T47D (cell line): ENCODE results near the gene FGD6.
A peak's percentile ranks its signal among the peaks of the same experiment; 100 is the strongest.
"Not testable (repeated sequence)": the region's sequence is repeated elsewhere in the genome, so short reads cannot be mapped to it uniquely, and the experiment has no call there.

ENCODE experiments used
- DNase-seq, 2 experiments: peaks; one replicate each; pipeline versions ENCODE4 v3.0.0 to v3.0.0-alpha.2; 2011 to 2012; ENCODE audit warnings: low read depth in 1 of 2, low spot score in 1 of 2
- JUND ChIP-seq: IDR thresholded peaks from 2 replicates; pipeline ENCODE4 v1.6.1; 2012; ENCODE audit warnings: low read depth
- in situ Hi-C: cut with HindIII; loops from 2 replicates; pipeline ENCODE4 v1.10.0; 2016; ENCODE audit warnings: low sequenced_read_pairs, low pct_unique_long_range_greater_than_20kb

The FGD6 gene

GRCh38 chr12:95208678-95209077, 8.6 kb downstream of the FGD6 start:
- TF ChIP-seq JUND, result no peak
- in situ Hi-C loops, result no loop called here

DNA sequence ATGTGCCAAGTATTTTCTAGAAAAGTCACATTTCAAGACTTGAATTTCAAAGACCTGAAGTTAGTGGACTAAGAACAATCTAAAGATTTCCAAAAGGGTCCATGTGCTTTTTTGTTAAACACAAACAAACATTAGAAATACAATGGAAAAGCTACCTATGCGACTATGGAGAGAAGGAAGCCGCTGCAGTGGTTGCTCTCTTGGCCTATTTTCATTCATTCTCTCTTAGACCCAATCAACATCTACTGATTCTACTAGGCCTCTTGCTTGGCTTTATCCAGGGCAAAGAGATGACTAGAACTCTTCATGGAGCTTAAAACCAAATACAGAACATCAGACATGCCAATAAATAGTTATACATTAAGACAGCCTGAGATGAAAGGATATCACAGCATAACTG, 9.9 kb downstream of the FGD6 start:
- in situ Hi-C loops, result no loop called here
- no peak for TF ChIP-seq JUND

More at GRCh38 chr12:95208678-95209077, 8.6 kb downstream of the FGD6 start:
- no peak for DNase-seq

GRCh38 chr12:95206916-95207315, 10.4 kb downstream of the FGD6 start:
- no peak for DNase-seq
- in situ Hi-C loops, result no loop called here

More for the DNA sequence above, 9.9 kb downstream of the FGD6 start:
- no peak for DNase-seq

DNA sequence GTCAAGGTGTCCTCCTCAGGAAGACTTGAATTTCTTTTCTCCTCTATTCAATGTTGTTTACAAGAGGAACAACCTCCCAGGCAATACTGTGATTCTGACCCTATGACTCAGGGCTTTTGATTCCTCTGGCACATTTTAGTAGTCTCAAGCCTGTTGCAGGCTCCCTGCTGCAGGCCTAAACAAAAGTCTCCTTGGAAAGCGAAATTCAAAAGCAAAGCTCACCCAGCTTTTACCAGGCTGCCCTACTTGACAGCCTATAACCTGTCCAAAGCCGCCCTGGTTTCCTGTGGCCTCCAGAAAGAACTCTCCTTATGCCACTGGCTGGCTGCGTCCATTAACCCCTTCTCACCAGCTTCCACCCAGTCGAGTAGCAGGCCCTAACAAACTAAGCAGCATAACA, 11.6 kb downstream of the FGD6 start:
- DNase-seq, result no peak
- in situ Hi-C loops, result no loop called here
- no peak for TF ChIP-seq JUND

More at GRCh38 chr12:95206916-95207315, 10.4 kb downstream of the FGD6 start:
- TF ChIP-seq JUND, result no peak

DNA sequence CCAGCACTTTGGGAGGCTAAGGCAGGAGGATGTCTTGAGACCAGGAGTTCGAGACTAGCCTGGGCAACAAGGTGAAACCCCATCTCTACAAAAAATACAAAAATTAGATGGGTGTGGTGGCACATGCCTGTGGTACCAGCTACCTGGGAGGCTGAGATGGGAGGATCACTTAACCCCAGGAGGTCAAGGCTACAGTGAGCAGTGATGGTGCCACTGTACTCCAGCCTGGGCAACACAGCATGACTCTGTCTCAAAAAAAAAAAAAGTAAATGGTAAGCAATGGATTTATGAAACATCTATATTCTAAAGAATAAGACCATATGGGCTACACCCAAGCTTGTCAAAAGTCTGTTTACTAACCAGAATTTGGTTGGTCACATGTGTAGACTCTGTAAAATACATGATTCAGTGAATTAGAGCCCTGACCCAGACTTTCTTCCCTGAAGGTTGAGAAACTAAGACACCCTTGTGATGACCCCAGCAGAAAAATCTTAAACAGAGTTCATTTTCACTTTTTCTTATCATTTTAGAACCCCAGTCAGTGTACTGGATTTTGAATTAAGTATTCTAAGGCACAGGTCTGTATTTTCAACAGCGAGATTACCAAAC, 12.1 kb downstream of the FGD6 start:
- in situ Hi-C loops, result no loop called here
- no peak for TF ChIP-seq JUND

DNA sequence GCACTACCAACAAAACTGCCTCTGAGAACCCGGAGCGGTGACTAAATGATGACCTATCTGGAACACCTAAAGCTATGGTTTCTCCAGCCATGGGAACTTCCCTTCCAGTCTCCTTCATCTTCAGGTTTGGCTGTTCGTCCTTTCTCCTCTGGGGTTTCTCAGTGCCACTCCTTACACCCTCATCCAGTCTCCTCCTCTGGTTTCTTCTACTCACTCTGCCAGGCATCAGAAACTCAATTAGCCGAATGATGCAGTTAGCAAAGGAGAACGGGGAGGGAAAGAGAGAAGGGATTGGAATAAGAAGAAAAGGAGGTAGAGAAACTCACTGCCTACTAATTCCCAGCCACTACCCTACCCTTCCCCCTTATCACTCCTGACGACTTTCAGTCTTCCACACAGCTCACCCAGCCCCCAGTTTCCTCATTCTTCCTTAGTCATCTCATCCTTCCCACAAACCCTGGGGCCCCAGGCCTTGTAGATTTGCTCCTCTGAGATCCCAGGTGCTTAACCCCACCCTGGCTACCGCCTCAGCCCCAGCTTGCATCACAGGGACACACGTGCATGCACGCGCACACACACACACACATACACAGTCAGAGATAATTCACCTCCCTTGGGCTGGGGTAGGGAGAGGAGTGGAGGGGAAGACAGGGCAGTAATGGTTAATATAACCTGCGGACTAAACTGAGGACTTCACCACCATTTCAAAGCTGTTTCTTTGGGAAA, 13.0 kb downstream of the FGD6 start:
- in situ Hi-C loops, result no loop called here
- TF ChIP-seq JUND, result no peak
- DNase-seq, result peak in 1 of 2 experiments; percentile 59

More for the DNA sequence above, 12.1 kb downstream of the FGD6 start:
- DNase-seq, result no peak

DNA sequence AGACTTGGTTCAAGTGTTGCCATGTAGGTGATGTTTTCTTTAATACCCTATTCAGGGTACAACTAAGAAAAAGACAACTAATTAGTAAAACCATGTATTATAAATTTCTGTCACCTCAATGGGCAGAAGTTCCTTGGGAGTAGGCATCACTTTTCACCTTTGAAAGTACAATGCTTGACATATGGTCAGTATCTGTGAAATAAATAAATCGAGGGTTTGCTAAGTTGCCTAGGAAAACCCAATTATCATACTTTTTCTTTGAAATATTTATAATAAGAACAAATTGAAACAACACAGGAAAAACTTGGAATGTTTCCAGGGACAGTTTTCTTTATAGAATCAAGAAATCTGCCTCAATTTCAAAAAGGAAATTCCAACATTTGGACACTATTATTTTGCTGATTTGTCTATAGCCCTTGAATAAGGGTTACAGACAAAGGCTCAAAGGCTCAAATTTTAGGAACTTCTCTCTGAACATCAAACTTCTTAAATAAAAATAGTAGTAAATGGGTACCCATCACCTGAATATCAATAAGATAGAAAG, 13.7 kb downstream of the FGD6 start:
- DNase-seq, result no peak
- in situ Hi-C loops, result no loop called here
- no peak for TF ChIP-seq JUND

DNA sequence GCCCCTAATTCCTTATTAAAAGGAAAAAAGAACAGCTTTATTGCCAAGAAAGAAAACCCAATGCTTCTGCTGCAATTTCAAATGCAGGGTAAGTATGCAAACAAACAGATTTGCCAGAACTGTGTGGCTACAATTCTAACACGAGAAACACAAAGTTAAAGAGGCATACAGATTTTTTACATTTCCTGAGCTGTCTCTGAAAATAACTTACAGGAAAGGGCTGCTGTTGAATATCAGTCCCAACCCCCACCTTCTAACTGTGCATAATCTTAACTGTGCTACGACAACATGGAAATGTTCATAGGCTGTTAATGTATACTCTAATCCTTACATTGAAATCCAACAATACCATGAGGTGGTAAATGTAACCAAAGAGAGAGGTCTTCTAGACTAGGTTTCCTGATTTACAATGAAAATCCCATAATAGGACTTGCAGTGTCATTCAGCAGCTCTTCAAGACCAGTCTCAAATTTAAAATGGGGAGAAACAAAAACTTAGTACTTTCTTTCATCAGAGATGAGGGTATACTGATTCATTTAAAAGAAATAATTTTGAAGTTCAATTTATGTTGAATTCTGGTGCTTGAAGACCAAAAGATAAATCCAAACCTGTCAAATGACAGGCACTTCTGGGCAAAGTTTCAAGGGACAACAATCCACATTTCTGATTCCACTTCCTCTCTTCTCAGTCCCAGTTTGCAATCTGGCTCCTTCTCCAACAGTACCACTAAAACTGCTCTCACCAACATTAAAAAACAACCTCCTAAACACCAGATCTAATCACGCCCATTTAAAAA, 14.4 kb downstream of the FGD6 start:
- in situ Hi-C loops, result no loop called here
- no peak for TF ChIP-seq JUND
- no peak for DNase-seq

DNA sequence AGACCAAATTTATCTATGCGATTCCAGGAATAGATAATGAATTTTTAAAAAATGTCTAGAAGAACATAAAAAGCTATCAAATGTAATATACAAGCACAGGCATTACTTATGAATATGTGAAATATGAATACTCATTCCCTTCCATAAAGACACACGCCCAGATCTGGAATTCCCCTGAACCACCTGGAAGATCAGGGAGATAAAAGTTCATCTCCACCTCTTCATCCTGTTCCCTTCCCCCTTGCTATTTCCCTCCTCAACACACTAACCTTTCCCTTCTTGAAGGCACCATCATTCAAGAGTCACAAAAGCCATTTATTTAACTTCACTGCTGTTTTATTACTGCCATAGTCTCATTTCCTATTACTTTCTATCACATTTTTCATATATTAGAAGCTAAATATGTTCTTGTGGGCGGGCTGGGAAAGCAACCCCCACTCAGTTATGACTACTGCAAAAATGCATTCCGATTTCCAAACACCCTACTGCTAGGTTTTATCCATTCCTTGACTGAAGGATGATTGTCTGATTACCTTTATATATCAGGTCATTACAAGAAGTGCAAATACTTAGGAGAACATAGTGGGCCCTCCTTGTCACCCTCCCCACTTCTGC, 16.1 kb downstream of the FGD6 start:
- in situ Hi-C loops, result no loop called here
- DNase-seq, result no peak
- no peak for TF ChIP-seq JUND

DNA sequence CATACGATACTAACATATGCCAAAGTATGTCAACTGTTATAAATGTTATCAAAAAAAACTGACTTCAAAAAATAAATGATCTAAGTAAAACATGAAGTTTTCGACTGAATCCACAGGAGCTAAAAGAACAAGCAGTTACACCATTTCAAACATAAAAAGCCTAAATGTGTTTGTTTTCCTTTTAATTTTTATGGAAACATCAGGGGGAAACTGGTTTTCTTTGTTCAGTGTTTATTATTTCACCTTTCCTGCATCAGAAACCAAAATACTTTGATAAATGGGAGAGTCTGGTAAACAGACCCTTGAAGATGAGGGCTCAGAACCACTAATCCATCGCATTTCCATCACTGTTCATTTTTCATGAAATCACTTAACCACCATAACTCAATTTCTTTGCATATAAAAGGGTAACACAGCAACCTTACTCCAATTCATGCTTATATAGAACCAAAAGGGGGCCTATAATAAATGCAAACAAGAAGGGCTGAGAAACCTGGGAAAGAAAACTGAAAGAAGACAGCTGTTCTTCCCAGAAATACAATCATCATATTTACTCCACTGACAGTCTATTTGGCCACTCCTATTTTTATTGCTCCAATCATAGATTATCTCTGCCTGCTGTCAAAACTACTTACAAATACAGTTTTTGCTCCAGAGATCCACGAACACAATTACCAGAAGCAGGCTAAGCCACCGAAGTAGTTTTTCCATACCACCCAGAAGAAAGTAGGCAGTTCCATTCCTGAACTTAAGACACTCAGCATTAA, 17.0 kb downstream of the FGD6 start:
- in situ Hi-C loops, result no loop called here

GRCh38 chr12:95198914-95199313, 18.4 kb downstream of the FGD6 start:
- no peak for DNase-seq
- in situ Hi-C loops, result no loop called here
- TF ChIP-seq JUND, result no peak

More for the DNA sequence above, 17.0 kb downstream of the FGD6 start:
- TF ChIP-seq JUND, result no peak
- DNase-seq, result no peak

DNA sequence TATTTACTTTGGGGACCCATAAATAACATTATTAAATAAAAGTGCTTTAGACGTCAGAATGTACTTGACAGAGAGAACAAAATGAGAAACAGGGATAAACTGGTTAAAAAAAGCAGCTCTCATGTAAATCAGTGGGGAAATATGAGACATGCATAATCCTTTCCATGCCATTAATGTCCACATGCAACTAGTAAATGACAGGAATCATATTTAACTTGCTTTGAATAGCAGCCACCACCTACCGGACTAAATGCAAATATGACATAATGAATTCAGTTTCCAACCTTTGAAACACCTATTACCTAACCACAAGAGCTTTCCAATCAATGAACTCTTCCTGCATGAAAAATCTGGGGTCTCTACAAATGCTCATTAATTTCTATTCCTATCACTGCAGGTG, 19.6 kb downstream of the FGD6 start:
- no peak for TF ChIP-seq JUND
- in situ Hi-C loops, result no loop called here
- DNase-seq, result no peak

DNA sequence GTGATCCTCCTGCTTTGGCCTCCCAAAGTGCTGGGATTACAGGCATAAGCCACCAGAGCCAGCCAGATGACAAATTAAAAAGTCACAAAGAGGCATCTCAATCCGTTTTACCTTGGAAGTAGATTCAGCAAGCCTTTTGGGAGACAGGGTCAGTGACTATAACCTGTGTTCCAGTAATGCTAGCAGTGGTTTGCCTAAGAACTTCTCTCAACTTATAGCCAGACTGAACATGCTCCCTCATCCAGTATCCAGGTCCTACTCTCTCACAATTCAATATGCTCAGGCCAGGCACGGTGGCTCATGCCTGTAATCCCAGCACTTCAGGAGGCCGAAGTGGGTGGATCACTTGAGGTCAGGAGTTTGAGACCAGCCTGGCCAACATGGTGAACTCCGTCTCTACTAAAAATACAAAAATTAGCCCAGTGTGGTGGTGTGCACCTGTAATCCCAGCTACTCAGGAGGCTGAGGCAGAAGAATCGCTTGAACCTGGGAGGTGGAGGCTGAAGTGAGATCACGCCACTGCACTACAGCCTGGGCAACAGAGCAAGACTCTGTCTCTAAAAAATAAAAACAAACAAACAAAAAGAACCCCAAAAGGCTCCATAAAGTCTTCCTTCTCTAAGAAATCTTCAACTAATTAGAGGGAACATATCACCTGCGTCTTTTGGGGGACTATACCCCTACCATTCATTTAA, 20.2 kb downstream of the FGD6 start:
- in situ Hi-C loops, result not testable (repeated sequence)

More for the DNA sequence above, 20.2 kb downstream of the FGD6 start:
- not testable (repeated sequence) for DNase-seq
